ENCODE data around the gene PCDH12. TPM values are rescaled to one million over a fixed set of nuclear protein-coding genes. Genes with fewer than 3 reads are reported as not detected.

PCDH12 gene
- total and polyA plus RNA-seq, 8 donors: 0.35 to 7.0 (median 1.7) TPM

DNA sequence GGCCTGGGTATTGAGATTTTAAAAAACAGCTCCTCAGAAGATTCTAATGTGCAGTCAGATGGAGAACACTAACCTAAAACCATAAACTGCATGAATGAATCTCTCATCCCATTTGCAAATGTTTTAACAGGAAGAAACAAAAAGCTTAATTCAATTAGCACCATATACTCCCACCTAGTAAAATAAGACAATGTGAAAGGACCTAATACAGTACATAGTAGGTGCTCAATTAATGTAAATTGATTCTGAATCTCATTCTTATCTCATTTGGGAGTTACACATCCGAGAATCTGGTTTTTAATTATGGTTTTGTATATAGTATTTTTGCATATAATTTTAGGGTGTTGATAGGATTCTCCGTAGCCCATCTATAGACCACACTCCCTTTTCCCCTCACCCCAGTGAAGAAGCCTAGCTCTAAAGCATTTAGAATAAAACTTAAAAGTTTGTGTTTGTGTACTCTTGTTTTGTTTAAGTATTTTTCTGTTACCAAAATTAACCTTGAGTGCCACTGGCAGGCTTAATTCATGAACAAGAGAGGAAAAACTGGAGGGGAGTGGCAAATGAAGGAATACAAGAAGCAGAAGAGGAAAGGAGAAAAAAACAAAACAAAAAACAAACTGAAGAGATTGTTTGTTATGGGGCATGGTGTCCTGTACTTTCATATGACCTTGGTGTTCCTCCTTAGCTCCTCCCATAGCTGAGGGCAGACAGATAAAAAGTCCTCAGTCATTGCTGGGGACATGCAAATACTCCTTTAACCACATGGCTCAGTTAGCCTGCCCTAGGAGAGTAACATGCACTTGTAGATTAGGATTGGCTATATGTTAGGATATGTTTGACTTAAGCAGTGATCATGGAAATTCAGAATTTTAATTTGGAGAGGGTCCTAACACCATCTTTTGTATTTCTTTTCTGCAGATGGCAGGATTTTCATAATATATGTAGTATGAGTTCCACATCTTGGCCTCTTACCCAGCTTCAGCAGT, 12.1 kb upstream of the PCDH12 start:
- WGBS, 5 donors: 60 to 70% (median 65%) methylated on average over 2 of the region's 2 CpGs
- no peaks in the 10 kb centered on the region for H3K27me3 ChIP-seq
- TF ChIP-seq, protein P1, sequence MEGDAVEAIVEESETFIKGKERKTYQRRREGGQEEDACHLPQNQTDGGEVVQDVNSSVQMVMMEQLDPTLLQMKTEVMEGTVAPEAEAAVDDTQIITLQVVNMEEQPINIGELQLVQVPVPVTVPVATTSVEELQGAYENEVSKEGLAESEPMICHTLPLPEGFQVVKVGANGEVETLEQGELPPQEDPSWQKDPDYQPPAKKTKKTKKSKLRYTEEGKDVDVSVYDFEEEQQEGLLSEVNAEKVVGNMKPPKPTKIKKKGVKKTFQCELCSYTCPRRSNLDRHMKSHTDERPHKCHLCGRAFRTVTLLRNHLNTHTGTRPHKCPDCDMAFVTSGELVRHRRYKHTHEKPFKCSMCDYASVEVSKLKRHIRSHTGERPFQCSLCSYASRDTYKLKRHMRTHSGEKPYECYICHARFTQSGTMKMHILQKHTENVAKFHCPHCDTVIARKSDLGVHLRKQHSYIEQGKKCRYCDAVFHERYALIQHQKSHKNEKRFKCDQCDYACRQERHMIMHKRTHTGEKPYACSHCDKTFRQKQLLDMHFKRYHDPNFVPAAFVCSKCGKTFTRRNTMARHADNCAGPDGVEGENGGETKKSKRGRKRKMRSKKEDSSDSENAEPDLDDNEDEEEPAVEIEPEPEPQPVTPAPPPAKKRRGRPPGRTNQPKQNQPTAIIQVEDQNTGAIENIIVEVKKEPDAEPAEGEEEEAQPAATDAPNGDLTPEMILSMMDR (IDR thresholded peaks at IDR 0.05): no peak
- TF ChIP-seq POLR2AphosphoS5 (IDR thresholded peaks at IDR 0.05): peak in 1 of 3 donors; percentile 40
- peak overlapping the region; percentile 95 to 97 (median 96) for H3K27ac ChIP-seq
- peak in 1 of 2 donors; percentile 54 for DNase-seq
- intact Hi-C loops (cut with DNase I; ENCODE audit: low total_unique reads): no loop called here
- peaks cover 18 to 54% (median 36%) of the 10 kb centered on the region in 4 donors for H3K4me1 ChIP-seq
- peak overlapping the region; percentile 57 to 77 (median 68) for H3K4me3 ChIP-seq
- H3K9me3 ChIP-seq: no peaks in the 10 kb centered on the region
- H3K36me3 ChIP-seq: peaks cover 0 to 36% (median 35%) of the 10 kb centered on the region in 4 donors

DNA sequence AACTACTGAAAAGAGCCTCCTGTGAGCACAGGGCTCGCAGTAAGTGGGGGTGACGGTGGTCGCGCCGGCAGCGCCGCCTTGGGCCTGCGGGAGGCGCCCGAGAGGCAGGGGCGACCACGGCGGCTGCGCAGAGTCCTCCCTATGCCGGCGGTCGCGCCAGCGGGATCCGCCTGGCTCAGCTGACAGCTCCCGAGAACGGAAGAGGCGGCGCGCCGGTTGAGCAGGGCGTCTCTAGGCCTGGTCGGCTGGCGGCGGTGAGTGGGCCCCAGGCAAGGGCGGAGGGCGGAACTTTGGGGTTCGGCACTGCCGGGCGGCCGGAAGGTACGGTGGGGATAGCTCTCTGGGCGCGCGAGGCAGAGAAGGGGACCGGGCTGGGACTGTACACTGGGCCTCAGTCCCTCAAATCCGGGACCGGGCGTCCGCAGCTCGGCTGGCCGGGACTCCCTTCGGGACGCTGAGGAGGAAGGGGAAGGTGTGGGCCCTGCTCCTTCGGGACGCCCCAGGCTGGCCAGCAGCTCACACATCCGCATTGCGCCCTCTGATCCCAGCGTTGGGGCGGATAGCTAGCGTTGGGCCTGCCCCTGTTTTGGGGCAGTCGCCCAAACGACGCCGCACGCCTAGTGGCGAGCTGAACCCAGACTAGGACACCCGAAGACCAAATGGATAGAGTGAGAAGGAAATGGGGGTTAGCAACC, 11.1 kb upstream of the PCDH12 start, which contains the start of gene RNF14:
Gene RNF14, plus strand, starts transcription at position 192 of the 695 bp plus-strand sequence. CDS start 4,484 bp downstream, outside the sequence.
- Histone ChIP-seq H3K9me3 (no peaks in the 10 kb centered on the region), H3K36me3 (peaks cover 0 to 26% (median 25%) of the 10 kb centered on the region in 4 donors), H3K27me3 (no peaks in the 10 kb centered on the region), H3K27ac (peak within 1 kb of the TSS; percentile 95 to 97 (median 96)), H3K4me3 (peak within 1 kb of the TSS; percentile 57 to 77 (median 68)), H3K4me1 (peaks cover 18 to 46% (median 28%) of the 10 kb centered on the region in 4 donors)
- 0 to 1% (median 0%) methylated on average over 38 to 63 of the region's 63 CpGs for WGBS, 5 donors
- TF ChIP-seq POLR2A (IDR thresholded peaks at IDR 0.05) (peak in 2 of 4 donors; percentile 78 to 84), EP300 (IDR thresholded peaks at IDR 0.05) (no peak), POLR2AphosphoS5 (IDR thresholded peaks at IDR 0.05) (peak; percentile 94 to 98 (median 96))
- TF ChIP-seq, protein P1 (IDR thresholded peaks at IDR 0.05): peak in 6 of 7 experiments; percentile 79 to 98 (median 95)
- peak; percentile 95 to 98 for DNase-seq
- intact Hi-C loops (cut with DNase I; ENCODE audit: low total_unique reads): no loop called here

DNA sequence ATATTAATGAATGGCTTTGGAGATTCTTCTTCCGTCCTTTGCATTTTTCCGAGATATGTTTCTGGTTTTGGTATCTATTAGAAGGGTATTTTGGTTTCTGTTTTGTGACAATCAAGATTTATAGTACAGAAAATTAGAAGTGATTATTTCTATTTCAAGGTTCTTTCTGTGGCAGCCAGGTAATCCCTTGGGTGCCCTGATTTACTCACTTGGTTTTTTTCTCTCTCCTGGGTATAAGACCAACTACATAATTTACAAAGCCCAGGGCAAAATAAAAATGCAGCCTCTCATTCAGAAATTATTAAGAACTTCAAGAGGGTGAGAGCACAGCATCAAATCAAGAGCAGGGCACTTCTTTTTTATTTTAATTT, 8.9 kb upstream of the PCDH12 start:
- no peak overlapping the region for H3K27ac ChIP-seq
- H3K9me3 ChIP-seq: no peaks in the 10 kb centered on the region
- H3K4me3 ChIP-seq: no peak overlapping the region
- TF ChIP-seq POLR2AphosphoS5 (IDR thresholded peaks at IDR 0.05) (no peak), EP300 (IDR thresholded peaks at IDR 0.05) (no peak), POLR2A (IDR thresholded peaks at IDR 0.05) (no peak)
- TF ChIP-seq, protein P1 (IDR thresholded peaks at IDR 0.05): no peak
- no peaks in the 10 kb centered on the region for H3K27me3 ChIP-seq
- no peak for DNase-seq
- peaks cover 17 to 31% (median 21%) of the 10 kb centered on the region in 4 donors for H3K4me1 ChIP-seq
- intact Hi-C loops (cut with DNase I; ENCODE audit: low total_unique reads): no loop called here
- WGBS, 5 donors: 92 to 99% (median 97%) methylated on average over 2 of the region's 2 CpGs
- H3K36me3 ChIP-seq: peaks cover 0 to 9% (median 6%) of the 10 kb centered on the region in 4 donors
